Peyer's patch (tissue), 4 donors: ENCODE results near the gene PDE4D. TPM values are rescaled to one million over a fixed set of nuclear protein-coding genes. Genes with fewer than 3 reads are reported as not detected.

ENCODE experiments used
- DNase-seq, 3 donors: peaks; one replicate each; pipeline ENCODE4 v3.0.0-alpha.2; 2017 to 2019
- H3K27ac ChIP-seq, 4 donors: fragments of 200-600 bp; sonication (generic); one replicate each; pipeline ENCODE4 v1.5.1; 2016 to 2019
- H3K27me3 ChIP-seq, 2 donors: fragments of 200-600 bp; sonication (generic); one replicate each; pipeline ENCODE4 v1.5.1; 2019
- H3K36me3 ChIP-seq, 3 donors: fragments of 200-600 bp; sonication (generic); one replicate each; pipeline ENCODE4 v1.5.1; 2016 to 2019
- H3K4me1 ChIP-seq, 4 donors: fragments of 200-600 bp; sonication (generic); one replicate each; pipeline ENCODE4 v1.5.1; 2016 to 2019
- H3K4me3 ChIP-seq, 4 donors: fragments of 200-600 bp; sonication (generic); 1 replicate in 3 of 4; 2 replicates in 1 of 4; pipeline ENCODE4 v1.5.1; 2016 to 2019; ENCODE audit warnings: mild to moderate bottlenecking in 1 of 4
- H3K9me3 ChIP-seq, 4 donors: fragments of 200-600 bp; sonication (generic); one replicate each; pipeline ENCODE4 v1.5.1; 2016 to 2019; ENCODE audit warnings: mild to moderate bottlenecking in 1 of 4
- POLR2A ChIP-seq, 2 donors: fragments of 450-650 bp; IDR thresholded peaks; one replicate each; pipeline ENCODE4 v1.5.1; 2017; ENCODE audit warnings: antibody characterized with exemption in 2 of 2, mild to moderate bottlenecking in 2 of 2, moderate library complexity in 2 of 2
- total RNA-seq, 4 donors: library from RNA; depleted of rRNA; stranded (reverse); fragments of >200 nt; gene quantifications; one replicate each; pipeline ENCODE4 v1.1.0, GENCODE V29; 2016
- TF ChIP-seq, protein P1 (sequence below), 6 experiments: fragments of 450-650 bp in 4 of 6; fragments of 200-600 bp in 2 of 6; sonication (generic) in 1 of 6; IDR thresholded peaks; one replicate each; pipeline ENCODE4 v1.5.1; 2017 to 2019; ENCODE audit warnings: antibody characterized with exemption in 6 of 6, mild to moderate bottlenecking in 3 of 6, moderate library complexity in 1 of 6

PDE4D gene
- total RNA-seq, 4 donors from 2014 or later: 19.8 to 89.1 (median 43.9) TPM

DNA sequence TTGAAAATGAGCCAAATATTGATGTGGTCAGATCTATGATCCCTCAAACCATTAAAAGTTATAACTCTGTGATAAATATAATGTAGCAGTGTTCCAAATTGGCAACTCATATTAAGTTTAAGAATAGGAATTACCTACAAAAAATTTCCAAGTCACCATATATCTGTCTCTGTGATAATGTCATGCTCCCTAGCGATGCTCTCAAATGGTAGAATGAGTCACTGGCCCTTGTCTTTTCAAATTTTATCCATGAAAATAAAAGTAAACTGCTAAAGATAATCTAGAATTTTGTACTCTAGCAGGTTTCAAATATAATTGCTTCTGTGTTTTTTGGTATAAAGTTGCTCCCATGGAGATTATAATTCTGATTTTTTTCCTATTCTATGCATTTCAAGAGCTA is 277.1 kb downstream of the PDE4D start:
- no peaks in the 10 kb centered on the region for H3K27me3 ChIP-seq
- TF ChIP-seq POLR2A (IDR thresholded peaks at IDR 0.05): no peak
- TF ChIP-seq, protein P1, sequence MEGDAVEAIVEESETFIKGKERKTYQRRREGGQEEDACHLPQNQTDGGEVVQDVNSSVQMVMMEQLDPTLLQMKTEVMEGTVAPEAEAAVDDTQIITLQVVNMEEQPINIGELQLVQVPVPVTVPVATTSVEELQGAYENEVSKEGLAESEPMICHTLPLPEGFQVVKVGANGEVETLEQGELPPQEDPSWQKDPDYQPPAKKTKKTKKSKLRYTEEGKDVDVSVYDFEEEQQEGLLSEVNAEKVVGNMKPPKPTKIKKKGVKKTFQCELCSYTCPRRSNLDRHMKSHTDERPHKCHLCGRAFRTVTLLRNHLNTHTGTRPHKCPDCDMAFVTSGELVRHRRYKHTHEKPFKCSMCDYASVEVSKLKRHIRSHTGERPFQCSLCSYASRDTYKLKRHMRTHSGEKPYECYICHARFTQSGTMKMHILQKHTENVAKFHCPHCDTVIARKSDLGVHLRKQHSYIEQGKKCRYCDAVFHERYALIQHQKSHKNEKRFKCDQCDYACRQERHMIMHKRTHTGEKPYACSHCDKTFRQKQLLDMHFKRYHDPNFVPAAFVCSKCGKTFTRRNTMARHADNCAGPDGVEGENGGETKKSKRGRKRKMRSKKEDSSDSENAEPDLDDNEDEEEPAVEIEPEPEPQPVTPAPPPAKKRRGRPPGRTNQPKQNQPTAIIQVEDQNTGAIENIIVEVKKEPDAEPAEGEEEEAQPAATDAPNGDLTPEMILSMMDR (IDR thresholded peaks at IDR 0.05): no peak
- no peak overlapping the region for H3K4me3 ChIP-seq
- no peaks in the 10 kb centered on the region for H3K9me3 ChIP-seq
- no peak for DNase-seq
- H3K36me3 ChIP-seq: no peaks in the 10 kb centered on the region
- H3K27ac ChIP-seq: no peak overlapping the region
- no peaks in the 10 kb centered on the region for H3K4me1 ChIP-seq

DNA sequence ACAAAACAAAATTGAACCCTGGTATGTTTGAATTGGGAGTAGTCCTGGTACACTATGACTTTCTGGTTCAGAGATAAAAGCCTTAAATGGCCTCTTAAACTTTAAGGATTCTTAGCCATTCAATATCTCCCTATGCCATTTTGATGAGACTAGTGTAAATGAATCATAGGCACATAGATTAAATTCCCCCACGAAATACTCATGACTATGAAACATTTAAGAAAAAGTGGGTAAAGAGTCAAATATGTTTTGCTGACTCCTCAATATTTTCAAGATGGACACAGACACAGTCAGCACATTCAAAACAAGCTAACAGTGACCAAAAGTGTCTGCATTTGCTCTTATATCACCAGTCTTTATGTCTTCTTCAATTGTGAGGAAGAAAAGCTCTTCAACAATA is 278.3 kb downstream of the PDE4D start:
- Histone ChIP-seq H3K36me3 (no peaks in the 10 kb centered on the region), H3K9me3 (no peaks in the 10 kb centered on the region), H3K27ac (no peak overlapping the region), H3K4me1 (no peaks in the 10 kb centered on the region), H3K4me3 (no peak overlapping the region), H3K27me3 (no peaks in the 10 kb centered on the region)
- DNase-seq: no peak
- TF ChIP-seq, protein P1 (IDR thresholded peaks at IDR 0.05): no peak
- TF ChIP-seq POLR2A (IDR thresholded peaks at IDR 0.05): no peak

DNA sequence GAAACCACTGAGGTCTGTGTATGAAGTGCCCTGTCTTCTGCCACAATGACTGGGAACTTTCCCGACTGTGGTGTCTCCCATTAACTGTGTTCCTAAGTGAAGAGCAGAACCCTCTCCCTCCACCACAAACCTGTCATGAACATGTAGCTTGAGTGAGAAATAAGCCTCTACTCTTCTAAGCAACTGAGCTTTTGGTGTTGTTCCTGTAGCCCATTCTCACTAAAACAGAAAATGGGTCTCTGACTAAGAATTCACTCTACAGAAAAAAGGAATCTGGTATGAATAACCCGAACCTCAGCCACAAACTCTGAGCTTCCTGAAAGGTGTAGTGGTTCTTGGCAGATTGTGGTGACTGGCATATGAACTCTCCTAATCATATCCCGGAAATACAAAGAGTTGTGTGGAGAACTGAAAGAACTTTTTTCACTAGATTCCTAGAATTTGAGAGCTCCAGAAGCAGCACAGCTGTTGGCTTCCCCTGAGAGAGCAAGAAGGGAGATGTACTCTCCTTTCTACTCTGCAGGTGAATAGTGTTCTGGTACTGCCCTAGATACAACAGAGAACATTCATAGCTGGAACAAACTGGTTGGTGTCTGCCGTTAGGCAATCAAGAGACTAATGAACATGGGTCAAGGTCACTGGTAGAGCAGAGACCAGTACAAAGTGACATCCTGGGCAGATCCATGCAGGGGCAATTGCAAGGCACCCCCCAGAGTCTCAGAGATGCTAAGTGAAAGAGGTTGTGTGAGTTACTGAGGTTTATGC is 283.8 kb downstream of the PDE4D start:
- H3K4me3 ChIP-seq: no peak overlapping the region
- H3K4me1 ChIP-seq: no peaks in the 10 kb centered on the region
- H3K27ac ChIP-seq: no peak overlapping the region
- no peaks in the 10 kb centered on the region for H3K27me3 ChIP-seq
- no peak for DNase-seq
- H3K9me3 ChIP-seq: no peaks in the 10 kb centered on the region
- no peaks in the 10 kb centered on the region for H3K36me3 ChIP-seq
- TF ChIP-seq POLR2A (IDR thresholded peaks at IDR 0.05): no peak
- TF ChIP-seq, protein P1 (IDR thresholded peaks at IDR 0.05): no peak

DNA sequence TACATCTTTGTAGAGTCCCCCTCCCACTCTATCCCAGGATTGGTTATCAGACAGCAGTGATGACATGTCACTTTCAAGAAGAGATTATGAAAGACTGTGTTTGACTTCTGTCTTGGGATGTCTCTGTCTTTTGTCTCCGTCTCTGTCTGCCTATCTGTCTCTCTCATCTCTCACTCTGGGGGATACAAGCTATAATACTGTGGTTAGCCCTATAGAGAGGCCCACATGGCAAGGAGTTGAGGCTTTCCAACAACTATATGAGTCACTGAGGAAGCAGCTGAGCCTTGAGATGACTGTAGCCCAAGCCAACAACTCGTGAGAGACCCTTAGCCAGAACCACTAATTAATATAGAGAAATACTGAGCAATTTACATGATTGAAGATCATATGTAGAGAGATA is 284.8 kb downstream of the PDE4D start:
- no peak for DNase-seq
- no peak for TF ChIP-seq POLR2A (IDR thresholded peaks at IDR 0.05)
- TF ChIP-seq, protein P1 (IDR thresholded peaks at IDR 0.05): no peak

DNA sequence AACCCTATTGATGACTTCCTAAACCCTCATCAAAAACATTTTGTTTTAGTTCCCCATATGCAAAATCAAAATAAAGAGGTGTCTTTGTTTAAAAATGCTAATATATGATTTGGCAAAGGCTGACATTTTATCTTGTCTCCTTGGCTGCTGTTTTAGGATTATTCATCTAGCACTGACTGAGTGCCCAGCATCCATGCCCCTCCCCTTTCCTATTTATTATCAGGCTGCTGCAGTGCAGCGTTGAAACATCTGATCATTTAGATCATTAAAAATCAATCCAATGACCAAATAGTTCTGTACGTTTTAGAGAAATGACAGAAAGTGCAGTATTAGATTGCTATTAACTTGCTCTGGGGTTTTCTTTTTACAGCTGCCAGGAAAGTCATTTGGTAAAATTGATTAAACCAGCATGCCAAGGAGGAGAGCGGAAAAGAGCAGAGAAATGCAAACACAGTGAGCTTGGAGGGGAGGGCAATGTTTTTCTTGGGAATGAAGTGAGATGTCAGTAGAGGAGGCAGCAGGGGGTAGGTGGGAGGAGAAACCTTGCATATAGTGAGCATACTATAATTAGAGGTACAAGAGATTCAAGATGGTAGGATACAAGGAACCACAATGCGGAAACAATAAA is 286.3 kb downstream of the PDE4D start:
- no peak overlapping the region for H3K27ac ChIP-seq
- no peaks in the 10 kb centered on the region for H3K9me3 ChIP-seq
- DNase-seq: no peak
- no peak for TF ChIP-seq POLR2A (IDR thresholded peaks at IDR 0.05)
- TF ChIP-seq, protein P1 (IDR thresholded peaks at IDR 0.05): no peak
- H3K27me3 ChIP-seq: no peaks in the 10 kb centered on the region
- H3K4me1 ChIP-seq: no peaks in the 10 kb centered on the region
- no peaks in the 10 kb centered on the region for H3K36me3 ChIP-seq
- H3K4me3 ChIP-seq: no peak overlapping the region

More for the DNA sequence above, 284.8 kb downstream of the PDE4D start:
- H3K4me3 ChIP-seq: no peak overlapping the region
- no peaks in the 10 kb centered on the region for H3K36me3 ChIP-seq
- H3K27me3 ChIP-seq: no peaks in the 10 kb centered on the region
- H3K4me1 ChIP-seq: no peaks in the 10 kb centered on the region
- H3K27ac ChIP-seq: no peak overlapping the region
- H3K9me3 ChIP-seq: no peaks in the 10 kb centered on the region
